Fibroblast of lung (primary cell): Measurements from ENCODE around the gene PLA2G4C.

Source experiments
- CTCF ChIP-seq, 2 donors: IDR thresholded peaks in 1 of 2; conservative IDR thresholded peaks in 1 of 2; 1 replicate in 1 of 2; 2 replicates in 1 of 2; pipeline ENCODE4 v1.5.1; 2011 to 2012; ENCODE audit warnings: low read length in 2 of 2, control low read depth in 1 of 2, inconsistent platforms in 1 of 2, low read depth in 1 of 2, mild to moderate bottlenecking in 1 of 2
- EZH2 ChIP-seq: IDR thresholded peaks from 2 replicates; pipeline ENCODE4 v1.5.1; 2012; ENCODE audit warnings: low read length, control low read depth, mild to moderate bottlenecking; ENCODE audit errors: missing control alignments

GRCh38 chr19:48004236-48004635 lies 106.4 kb downstream of the PLA2G4C start:
- TF ChIP-seq CTCF (conservative IDR thresholded peaks at IDR 0.05 in 1 of 2, IDR thresholded peaks at IDR 0.05 in 1 of 2; ENCODE audit: low read depth in 1 of 2, low read length in 2 of 2) (no peak), EZH2 (no peak)
